Activated CD4-positive, CD25-positive, alpha-beta regulatory T cell treated with anti-CD3 and anti-CD28 coated beads, Interleukin-2, amount 50 U/mL, for 16 hours (primary cell): ENCODE measurements around the gene SPC24.
"Not testable (repeated sequence)": the region's sequence is repeated elsewhere in the genome, so short reads cannot be mapped to it uniquely, and the experiment has no call there.

ENCODE experiments used
- DNase-seq: peaks from one replicate; pipeline ENCODE4 v3.0.0-alpha.2; 2020; ENCODE audit warnings: low read depth, low spot score

Gene SPC24

DNA sequence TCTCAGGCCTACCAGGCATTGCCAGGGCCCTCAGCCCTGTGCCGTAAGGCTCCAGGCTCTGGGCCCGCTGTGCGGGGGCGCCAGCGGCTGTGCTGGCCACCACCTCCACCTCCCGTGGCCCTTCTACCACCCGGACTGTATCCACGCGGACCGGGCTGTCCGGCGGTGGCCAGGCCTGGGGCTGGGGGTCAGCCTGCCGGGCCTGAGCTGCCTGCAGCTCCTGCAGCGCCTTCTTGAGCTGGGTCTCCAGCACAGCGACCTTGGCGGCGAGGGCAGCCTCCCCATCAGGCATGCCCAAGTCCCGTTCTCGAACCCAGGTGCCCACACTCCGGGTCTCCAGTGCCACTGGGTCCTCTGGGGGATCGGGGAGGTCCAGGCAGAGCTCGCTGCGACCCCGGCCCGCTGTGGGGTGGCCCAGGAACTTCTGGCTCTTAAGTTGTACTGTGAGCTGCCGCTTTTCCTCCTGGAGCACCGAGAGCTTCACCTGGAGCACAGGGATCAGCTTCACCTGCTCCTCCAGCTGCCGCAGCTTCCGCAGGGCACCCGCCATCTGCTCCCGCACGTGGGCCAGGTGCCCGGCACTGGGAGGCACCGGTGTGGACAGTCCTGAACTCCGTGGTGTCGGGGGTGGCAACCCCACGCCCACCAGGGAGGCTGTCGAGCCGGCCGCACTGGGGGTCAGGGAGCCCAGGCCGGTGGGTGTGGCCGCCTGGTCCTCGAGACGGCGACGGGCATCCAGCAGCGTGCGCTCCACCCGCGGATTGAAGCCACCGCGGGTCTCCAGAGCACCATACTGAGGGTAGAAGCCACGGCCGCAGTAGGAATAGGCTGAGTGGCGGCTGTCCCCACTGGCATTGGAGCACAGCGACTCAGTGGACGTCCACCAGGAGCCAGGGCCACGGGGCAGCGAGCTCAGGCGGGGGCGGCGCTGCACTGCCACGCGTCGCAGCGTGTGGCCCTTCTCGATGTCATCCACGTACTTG lies 37.7 kb upstream of the SPC24 start:
- no peak for DNase-seq

DNA sequence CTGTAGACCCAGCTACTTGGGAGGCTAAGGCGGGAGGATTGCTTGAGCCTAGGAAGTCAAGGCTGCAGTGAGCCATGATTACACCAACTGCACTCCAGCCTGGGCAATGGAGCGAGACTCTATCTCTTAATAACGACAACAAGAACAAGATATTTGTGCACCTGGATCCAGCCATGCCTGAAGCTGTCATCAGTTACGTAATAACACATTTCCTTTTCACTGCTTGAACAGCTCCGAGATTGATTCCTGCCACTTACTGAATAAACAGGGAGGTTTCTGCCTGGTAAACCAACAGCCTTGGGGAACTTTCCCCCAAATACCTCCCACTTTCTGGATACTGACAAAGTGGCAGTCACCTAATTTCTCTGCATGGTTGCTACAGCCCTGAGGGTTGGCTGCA lies 36.4 kb upstream of the SPC24 start:
- no peak for DNase-seq

- DNase-seq = no peak
Observed at GRCh38 chr19:11191273-11191755, 35.7 kb upstream of the SPC24 start.

- DNase-seq = no peak
Observed at GRCh38 chr19:11190501-11190900, 34.9 kb upstream of the SPC24 start.

DNA sequence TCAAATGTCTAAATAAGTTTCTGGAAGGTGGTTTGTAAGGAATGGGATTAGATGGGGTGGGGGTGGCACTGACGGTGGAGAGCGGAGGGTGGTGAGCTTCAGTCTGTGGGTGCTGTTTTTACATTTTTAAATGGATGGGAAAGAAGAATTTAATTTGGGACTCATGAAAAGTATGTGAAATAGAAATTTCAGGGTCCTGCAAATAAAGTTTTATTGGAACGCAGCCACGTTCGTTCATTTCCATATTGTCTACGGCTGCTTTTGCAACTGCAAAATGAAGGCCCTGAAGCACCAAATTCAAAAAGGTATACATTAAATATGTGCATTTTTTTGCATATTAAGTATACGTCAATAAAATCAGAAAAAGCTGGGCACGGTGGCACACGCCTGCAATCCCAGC lies 31.9 kb upstream of the SPC24 start:
- no peak for DNase-seq

DNA sequence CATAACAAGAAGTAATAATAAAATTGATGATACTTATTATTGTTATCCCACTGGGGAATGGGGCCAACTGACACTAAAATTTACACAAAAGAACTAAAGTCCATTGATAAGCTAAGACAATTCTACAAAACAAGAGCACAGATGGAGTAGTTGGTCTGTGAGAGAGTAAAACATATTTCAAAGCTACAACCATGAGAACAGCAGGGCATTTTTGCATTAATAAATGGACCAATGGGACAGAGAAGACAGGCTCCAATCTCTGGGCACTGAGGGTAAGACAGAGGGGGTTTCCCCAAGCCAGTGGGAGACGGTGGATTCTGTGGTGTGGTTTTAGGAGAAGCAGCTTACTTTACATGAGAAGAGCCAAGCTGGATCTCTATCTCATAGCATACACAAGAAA lies 27.4 kb upstream of the SPC24 start:
- no peak for DNase-seq

- DNase-seq = no peak
Observed at GRCh38 chr19:11181488-11181887, 25.9 kb upstream of the SPC24 start.

DNA sequence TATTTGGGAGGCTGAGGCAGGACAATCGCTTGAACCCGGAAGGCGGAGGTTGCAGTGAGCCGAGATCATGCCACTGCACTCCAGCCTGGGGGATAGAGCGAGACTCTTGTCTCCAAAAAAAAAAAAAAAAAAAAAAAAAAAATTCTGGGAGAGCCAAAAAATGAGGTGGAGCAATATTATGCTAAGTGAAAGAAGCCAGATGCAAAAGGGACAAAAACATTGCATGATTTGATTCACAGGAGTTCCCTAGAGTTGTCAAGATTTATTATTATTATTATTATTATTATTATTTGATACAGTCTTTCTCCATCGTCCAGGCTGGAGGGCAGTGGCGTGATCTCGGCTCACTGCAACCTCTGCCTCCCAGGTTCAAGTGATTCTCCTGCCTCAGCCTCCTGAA lies 25.4 kb upstream of the SPC24 start:
- DNase-seq = not testable (repeated sequence)

GRCh38 chr19:11180346-11180745 lies 24.8 kb upstream of the SPC24 start:
- no peak for DNase-seq

DNA sequence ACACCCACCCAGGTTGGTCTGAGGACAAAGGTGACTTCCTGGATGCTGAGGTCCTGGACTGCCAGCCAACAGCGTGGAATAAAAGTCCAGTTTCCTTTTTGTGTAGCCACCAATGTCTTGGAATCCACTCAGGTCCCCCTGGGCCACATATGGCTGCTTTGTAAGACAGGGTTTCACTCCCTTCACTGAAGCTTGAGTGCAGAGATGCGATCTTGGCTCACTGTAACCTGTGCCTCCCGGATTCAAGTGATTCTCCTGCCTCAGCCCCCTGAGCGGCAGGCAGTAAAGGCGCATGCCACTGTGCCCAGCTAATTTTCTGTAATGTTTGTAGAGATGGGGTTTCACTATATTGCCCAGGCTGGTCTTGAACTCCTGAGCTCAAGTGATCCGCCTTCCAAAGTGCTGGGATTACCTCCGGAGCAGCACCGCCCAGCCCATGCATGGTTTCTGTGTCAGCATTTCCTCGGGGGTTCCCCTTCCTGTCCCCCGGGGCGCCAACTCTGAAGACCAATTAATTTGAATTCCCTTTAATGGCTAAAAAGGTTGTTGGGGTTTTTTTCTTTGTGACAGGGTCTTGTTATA lies 24.2 kb upstream of the SPC24 start:
- DNase-seq = no peak

DNA sequence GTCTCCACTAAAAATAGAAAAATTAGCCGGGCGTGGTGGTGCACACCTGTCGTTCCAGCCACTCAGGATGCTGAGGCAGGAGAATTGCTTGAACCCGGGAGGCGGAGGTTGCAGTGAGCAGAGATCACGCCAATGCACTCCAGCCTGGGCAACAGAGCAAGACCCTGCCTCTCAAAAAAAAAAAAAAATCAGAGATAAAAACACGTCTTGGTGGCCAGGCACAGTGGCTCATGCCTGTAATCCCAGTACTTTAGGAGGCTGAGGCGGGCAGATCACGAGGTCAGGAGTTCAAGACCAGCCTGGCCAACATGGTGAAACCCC lies 23.5 kb upstream of the SPC24 start:
- DNase-seq = not testable (repeated sequence)

DNA sequence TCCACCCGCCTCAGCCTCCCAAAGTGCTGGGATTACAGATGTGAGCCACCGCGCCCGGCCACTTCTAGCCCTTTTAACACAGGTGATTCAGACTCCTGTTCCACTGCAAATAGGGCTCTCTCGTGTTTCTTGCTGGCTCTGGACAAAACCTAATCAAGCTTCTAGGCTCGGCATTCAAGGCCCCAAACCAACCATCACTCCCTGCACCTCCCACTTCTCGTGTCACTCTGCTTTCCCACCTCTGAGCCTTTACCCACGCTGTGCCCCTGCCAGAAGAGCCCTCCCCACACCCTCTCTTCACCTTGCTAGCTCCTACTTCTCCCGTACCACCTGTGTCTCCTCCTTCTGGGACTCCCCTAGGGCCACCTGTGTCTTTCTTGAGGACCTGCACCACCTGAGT lies 22.0 kb upstream of the SPC24 start:
- no peak for DNase-seq

GRCh38 chr19:11176466-11177193 lies 21.0 kb upstream of the SPC24 start:
- no peak for DNase-seq

DNA sequence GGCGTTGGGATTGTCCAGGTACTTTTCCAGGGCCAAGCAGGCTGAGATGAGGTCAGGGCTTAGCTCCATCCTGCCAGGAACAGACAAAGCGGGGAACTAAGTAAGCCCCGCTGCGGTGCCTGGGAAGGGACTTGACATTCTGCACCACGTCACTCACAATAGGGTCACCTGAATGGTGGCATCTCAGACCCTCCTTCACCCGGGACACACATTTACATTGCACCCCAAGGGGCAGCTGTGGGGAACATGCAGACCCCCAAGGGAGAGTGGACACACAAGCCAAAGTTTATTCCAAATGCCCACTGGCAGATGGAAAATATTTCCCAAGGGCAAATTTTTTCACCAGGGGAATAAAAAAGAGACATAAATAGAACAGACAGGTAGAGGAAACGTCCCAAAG lies 20.3 kb upstream of the SPC24 start:
- no peak for DNase-seq

DNA sequence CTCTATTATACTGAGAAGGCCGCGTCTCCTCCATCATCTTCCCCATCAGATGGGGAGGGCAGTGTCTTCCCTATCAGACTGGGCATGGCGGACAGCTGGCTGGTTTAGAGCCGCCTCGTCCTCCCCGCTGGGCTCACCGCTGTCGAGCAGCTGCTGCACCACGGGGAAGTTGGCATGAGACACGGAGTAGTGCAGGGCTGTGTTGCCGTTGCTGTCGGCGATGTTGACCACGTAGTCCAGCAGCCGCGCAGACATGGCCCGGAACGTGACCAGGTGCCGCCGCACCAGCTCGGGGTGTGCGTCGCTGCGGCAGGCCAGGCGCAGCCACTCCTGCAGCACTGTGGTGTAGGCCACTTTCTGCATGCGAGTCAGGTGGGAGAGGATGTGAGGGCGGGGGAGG lies 18.8 kb upstream of the SPC24 start:
- DNase-seq = no peak

DNA sequence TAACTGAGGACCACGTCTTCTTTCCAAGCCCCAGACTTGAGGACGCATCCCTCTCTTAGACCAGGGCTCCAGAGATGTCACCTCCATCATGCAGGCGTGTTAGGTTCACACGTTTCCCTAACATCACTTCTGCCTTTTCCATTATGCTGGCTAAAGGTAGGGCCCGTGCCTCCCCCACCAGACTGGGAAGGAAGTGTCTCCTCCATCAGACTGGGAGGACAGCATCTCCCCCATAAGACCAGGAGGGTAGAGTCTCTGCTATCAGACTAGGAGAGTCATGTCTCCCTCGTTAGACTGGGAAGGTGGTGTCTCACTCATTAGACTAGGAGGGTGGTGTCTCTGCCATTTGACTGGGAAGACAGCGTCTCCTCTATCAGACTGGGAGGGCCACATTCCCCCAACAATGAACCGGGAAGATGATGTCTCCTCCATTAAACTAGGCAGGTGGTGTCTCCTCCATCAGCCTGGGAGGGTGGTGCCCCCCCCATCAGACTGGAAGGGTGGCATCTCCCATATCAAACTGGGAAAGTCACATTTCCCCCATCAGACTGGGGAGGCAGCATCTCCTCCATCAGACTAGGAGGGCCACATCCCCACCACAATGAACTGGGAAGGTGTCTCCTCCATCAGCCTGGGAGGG lies 18.1 kb upstream of the SPC24 start:
- no peak for DNase-seq

GRCh38 chr19:11172576-11172975 lies 17.0 kb upstream of the SPC24 start:
- no peak for DNase-seq

GRCh38 chr19:11171144-11171543 lies 15.6 kb upstream of the SPC24 start:
- DNase-seq = no peak

GRCh38 chr19:11169896-11170678 lies 14.5 kb upstream of the SPC24 start:
- DNase-seq = no peak

GRCh38 chr19:11168568-11168967 lies 13.0 kb upstream of the SPC24 start:
- DNase-seq = no peak
